Measurements from ENCODE around the gene CDH5.

The CDH5 gene

DNA sequence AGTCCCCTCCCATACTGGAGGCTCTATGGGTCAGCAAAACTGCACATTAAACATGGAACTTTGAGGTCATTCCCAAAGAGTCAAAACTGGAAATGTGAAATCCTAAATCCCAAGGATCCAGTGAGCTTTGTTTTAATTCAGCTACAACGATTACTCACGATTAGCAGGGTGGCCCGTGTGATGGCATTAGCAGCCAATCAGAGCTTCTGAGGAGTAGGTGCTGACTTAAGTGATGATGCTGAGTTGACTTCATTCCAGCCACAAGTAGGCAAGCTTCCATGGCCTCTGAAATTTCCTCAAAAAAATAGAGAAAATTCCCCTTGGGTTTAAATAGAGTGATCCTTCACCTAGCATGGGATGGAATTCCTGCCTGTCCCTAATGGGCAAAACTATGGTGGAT lies 32.5 kb downstream of the CDH5 start:
- Histone ChIP-seq H3K27me3 (ENCODE audit: insufficient read depth, poor library complexity, severe bottlenecking) (no peaks in the 10 kb centered on the region), H3K4me3 (ENCODE audit: severe bottlenecking) (no peak overlapping the region), H3K4me1 (ENCODE audit: insufficient read depth, poor library complexity, severe bottlenecking) (no peaks in the 10 kb centered on the region), H3K9me3 (ENCODE audit: severe bottlenecking) (no peaks in the 10 kb centered on the region), H3K27ac (ENCODE audit: poor library complexity, severe bottlenecking) (no peak overlapping the region), H3K36me3 (ENCODE audit: low read depth) (no peaks in the 10 kb centered on the region)
- ATAC-seq (ENCODE audit: low read depth) (no peak), DNase-seq (ENCODE audit: low spot score) (no peak)
- no peak for TF ChIP-seq CTCF (IDR thresholded peaks at IDR 0.05; ENCODE audit: poor library complexity, severe bottlenecking)

GRCh38 chr16:66399930-66400329 lies 33.4 kb downstream of the CDH5 start:
- Histone ChIP-seq H3K27ac (ENCODE audit: poor library complexity, severe bottlenecking) (no peak overlapping the region), H3K4me1 (ENCODE audit: insufficient read depth, poor library complexity, severe bottlenecking) (no peaks in the 10 kb centered on the region), H3K4me3 (ENCODE audit: severe bottlenecking) (no peak overlapping the region), H3K36me3 (ENCODE audit: low read depth) (no peaks in the 10 kb centered on the region), H3K27me3 (ENCODE audit: insufficient read depth, poor library complexity, severe bottlenecking) (no peaks in the 10 kb centered on the region), H3K9me3 (ENCODE audit: severe bottlenecking) (no peaks in the 10 kb centered on the region)
- no peak for ATAC-seq (ENCODE audit: low read depth)
- TF ChIP-seq CTCF (IDR thresholded peaks at IDR 0.05; ENCODE audit: poor library complexity, severe bottlenecking) = no peak
- DNase-seq (ENCODE audit: low spot score) = no peak

DNA sequence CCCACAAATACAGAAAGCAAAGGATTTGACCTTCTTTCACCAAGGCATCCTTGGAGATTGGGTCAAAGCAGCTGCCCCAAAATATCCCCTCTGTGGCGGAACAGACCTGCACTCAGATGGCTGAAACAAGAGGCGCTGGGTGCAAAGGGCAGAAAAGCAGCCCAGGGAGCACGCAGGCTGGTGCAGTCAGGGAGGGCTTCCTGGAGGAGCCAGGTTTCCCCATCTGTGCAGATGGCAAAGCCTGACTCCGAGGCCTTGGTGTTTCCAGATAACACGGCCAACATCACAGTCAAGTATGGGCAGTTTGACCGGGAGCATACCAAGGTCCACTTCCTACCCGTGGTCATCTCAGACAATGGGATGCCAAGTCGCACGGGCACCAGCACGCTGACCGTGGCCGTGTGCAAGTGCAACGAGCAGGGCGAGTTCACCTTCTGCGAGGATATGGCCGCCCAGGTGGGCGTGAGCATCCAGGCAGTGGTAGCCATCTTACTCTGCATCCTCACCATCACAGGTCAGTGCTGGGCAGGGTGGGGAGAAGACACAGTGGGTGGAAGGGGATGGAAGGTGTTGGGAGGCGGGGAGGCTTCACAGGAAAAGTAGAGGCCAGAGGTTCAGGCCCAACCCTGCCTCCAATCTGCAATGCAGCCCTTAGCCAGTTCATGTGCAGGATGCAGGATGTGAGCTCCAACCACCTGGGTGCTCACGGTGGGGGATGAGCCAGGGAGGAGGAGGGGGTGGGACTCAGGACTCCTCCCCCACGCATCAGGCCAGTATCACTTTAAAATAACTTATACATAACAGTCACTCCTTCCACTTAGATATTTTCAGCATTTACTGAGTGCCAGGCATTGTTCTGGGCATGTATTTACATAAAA lies 34.3 kb downstream of the CDH5 start:
- Histone ChIP-seq H3K4me3 (ENCODE audit: severe bottlenecking) (no peak overlapping the region), H3K9me3 (ENCODE audit: severe bottlenecking) (no peaks in the 10 kb centered on the region), H3K27me3 (ENCODE audit: insufficient read depth, poor library complexity, severe bottlenecking) (no peaks in the 10 kb centered on the region), H3K36me3 (ENCODE audit: low read depth) (no peaks in the 10 kb centered on the region), H3K4me1 (ENCODE audit: insufficient read depth, poor library complexity, severe bottlenecking) (no peaks in the 10 kb centered on the region), H3K27ac (ENCODE audit: poor library complexity, severe bottlenecking) (no peak overlapping the region)
- no peak for ATAC-seq (ENCODE audit: low read depth)
- no peak for DNase-seq (ENCODE audit: low spot score)
- no peak for TF ChIP-seq CTCF (IDR thresholded peaks at IDR 0.05; ENCODE audit: poor library complexity, severe bottlenecking)

DNA sequence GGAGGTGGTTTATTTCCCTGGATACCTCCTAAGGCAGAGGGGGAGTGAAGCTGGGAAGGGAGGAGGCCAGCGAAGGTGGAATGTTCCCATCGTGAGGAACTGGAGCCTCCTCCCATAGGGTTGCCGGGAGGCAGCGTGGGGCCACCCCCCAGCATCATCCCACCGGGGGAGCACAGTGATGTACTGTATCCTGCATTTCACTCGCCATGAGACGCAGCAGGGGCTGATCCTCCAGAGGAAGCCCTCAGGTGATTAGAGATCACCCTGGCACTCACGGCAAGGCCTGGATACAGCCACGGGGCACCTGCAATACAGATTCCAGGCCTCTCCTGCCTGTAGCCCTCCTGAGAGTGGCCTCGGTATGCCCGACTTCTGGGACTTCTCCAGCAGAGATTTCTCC lies 35.1 kb downstream of the CDH5 start:
- no peak for ATAC-seq (ENCODE audit: low read depth)
- no peaks in the 10 kb centered on the region for H3K4me1 ChIP-seq (ENCODE audit: insufficient read depth, poor library complexity, severe bottlenecking)

More for the DNA sequence above, 35.1 kb downstream of the CDH5 start:
- Histone ChIP-seq H3K27ac (ENCODE audit: poor library complexity, severe bottlenecking) (no peak overlapping the region), H3K9me3 (ENCODE audit: severe bottlenecking) (no peaks in the 10 kb centered on the region), H3K4me3 (ENCODE audit: severe bottlenecking) (no peak overlapping the region), H3K27me3 (ENCODE audit: insufficient read depth, poor library complexity, severe bottlenecking) (no peaks in the 10 kb centered on the region), H3K36me3 (ENCODE audit: low read depth) (no peaks in the 10 kb centered on the region)
- no peak for TF ChIP-seq CTCF (IDR thresholded peaks at IDR 0.05; ENCODE audit: poor library complexity, severe bottlenecking)
- no peak for DNase-seq (ENCODE audit: low spot score)
